ENCODE results near the gene PRIMPOL. TPM values are rescaled to one million over a fixed set of nuclear protein-coding genes. Genes with fewer than 3 reads are reported as not detected.

Gene PRIMPOL
- total RNA-seq, 2 experiments from 2014 or later: 17.9 to 18.1 TPM

Other genes starting within 250 kb of the PRIMPOL start
- gene IRF2, start 175.2 kb upstream of the PRIMPOL start, total RNA-seq: 10 to 100 TPM; 37.3 to 38.3 TPM
- 10 to 100 TPM; 27.5 to 27.9 TPM for gene CASP3, start 291 bp upstream of the PRIMPOL start, total RNA-seq
- gene CENPU, start 84.4 kb downstream of the PRIMPOL start, total RNA-seq: 10 to 100 TPM; 78.7 to 91.5 TPM
- 10 to 100 TPM; 29.8 to 31.9 TPM for gene ACSL1, start 176.2 kb downstream of the PRIMPOL start, total RNA-seq